HEK293T (cell line): ENCODE results near the gene STPG1.

Source experiments
- ARNT ChIP-seq: fragments of 450-650 bp; IDR thresholded peaks from 2 replicates; pipeline ENCODE4 v1.6.1; 2017; ENCODE audit warnings: mild to moderate bottlenecking
- BHLHE40 ChIP-seq: fragments of 450-650 bp; IDR thresholded peaks from 2 replicates; pipeline ENCODE4 v1.6.1; 2016; ENCODE audit warnings: mild to moderate bottlenecking, moderate library complexity, borderline replicate concordance
- ELF4 ChIP-seq: fragments of 450-650 bp; IDR thresholded peaks from 2 replicates; pipeline ENCODE4 v1.6.1; 2017; ENCODE audit warnings: antibody characterized with exemption
- FOXA1 ChIP-seq: fragments of 450-650 bp; IDR thresholded peaks from 2 replicates; pipeline ENCODE4 v1.6.1; 2016; ENCODE audit warnings: mild to moderate bottlenecking
- FOXK2 ChIP-seq: fragments of 450-650 bp; IDR thresholded peaks from 2 replicates; pipeline ENCODE4 v1.6.1; 2016; ENCODE audit warnings: mild to moderate bottlenecking
- FOXM1 ChIP-seq: fragments of 450-650 bp; IDR thresholded peaks from 2 replicates; pipeline ENCODE4 v1.6.1; 2017; ENCODE audit warnings: mild to moderate bottlenecking, borderline replicate concordance
- HDGF ChIP-seq: fragments of 450-650 bp; IDR thresholded peaks from 2 replicates; pipeline ENCODE4 v1.6.1; 2017; ENCODE audit warnings: antibody characterized with exemption, borderline replicate concordance
- LEF1 ChIP-seq: fragments of 450-650 bp; IDR thresholded peaks from 2 replicates; pipeline ENCODE4 v1.6.1; 2017; ENCODE audit warnings: mild to moderate bottlenecking, borderline replicate concordance
- NFRKB ChIP-seq: fragments of 450-650 bp; IDR thresholded peaks from 2 replicates; pipeline ENCODE4 v1.6.1; 2016; ENCODE audit warnings: mild to moderate bottlenecking, moderate library complexity
- SP1 ChIP-seq: fragments of 450-650 bp; IDR thresholded peaks from 2 replicates; pipeline ENCODE4 v1.6.1; 2017
- SUZ12 ChIP-seq: fragments of 450-650 bp; IDR thresholded peaks from 2 replicates; pipeline ENCODE4 v1.6.1; 2016; ENCODE audit warnings: mild to moderate bottlenecking
- ZNF384 ChIP-seq: fragments of 450-650 bp; IDR thresholded peaks from 2 replicates; pipeline ENCODE4 v1.6.1; 2016
- TF ChIP-seq, protein P1 (sequence below): fragments of 450-650 bp; IDR thresholded peaks from 2 replicates; pipeline ENCODE4 v1.6.1; 2016

DNA sequence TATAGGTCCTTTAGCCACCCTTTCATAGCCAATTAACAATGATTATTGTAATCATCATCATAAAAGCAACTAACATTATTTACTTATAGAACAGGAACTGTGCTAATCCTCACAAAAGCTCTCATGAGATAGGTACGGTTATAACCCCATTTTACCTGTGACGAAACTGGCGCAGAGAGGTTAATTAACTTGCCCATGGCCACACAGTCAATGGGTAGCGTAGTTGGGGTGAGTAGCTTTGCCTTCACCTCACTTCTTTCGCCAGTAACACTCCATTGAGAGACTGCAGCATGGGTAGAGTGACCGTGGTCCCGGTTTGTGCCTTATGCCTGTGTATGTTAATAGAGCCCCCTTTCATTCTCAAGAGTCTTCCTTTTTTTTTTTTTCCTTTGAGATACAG is 12.3 kb upstream of the STPG1 start:
- no peak for TF ChIP-seq SP1
- TF ChIP-seq LEF1, result no peak
- no peak for TF ChIP-seq ARNT
- TF ChIP-seq HDGF, result no peak
- TF ChIP-seq, protein P1, sequence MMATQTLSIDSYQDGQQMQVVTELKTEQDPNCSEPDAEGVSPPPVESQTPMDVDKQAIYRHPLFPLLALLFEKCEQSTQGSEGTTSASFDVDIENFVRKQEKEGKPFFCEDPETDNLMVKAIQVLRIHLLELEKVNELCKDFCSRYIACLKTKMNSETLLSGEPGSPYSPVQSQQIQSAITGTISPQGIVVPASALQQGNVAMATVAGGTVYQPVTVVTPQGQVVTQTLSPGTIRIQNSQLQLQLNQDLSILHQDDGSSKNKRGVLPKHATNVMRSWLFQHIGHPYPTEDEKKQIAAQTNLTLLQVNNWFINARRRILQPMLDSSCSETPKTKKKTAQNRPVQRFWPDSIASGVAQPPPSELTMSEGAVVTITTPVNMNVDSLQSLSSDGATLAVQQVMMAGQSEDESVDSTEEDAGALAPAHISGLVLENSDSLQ, result no peak
- TF ChIP-seq BHLHE40, result no peak
- no peak for TF ChIP-seq NFRKB
- TF ChIP-seq FOXK2, result no peak
- no peak for TF ChIP-seq SUZ12
- TF ChIP-seq ZNF384, result no peak
- no peak for TF ChIP-seq FOXA1
- no peak for TF ChIP-seq ELF4
- TF ChIP-seq FOXM1, result no peak
